ENCODE data around the gene ANO2.
"Not testable (repeated sequence)": the region's sequence is repeated elsewhere in the genome, so short reads cannot be mapped to it uniquely, and the experiment has no call there.

The ANO2 gene

GRCh38 chr12:5827591-5827990 lies 117.5 kb downstream of the ANO2 start:
- no peak overlapping the region for H3K27ac ChIP-seq
- H3K4me3 ChIP-seq: no peak overlapping the region
- peaks cover 0 to 12% (median 0%) of the 10 kb centered on the region in 3 donors for H3K9me3 ChIP-seq
- intact Hi-C loops (cut with DNase I; ENCODE audit: low total_unique reads): no loop called here
- no peak for DNase-seq
- no peak for TF ChIP-seq CTCF (IDR thresholded peaks at IDR 0.05)
- no peaks in the 10 kb centered on the region for H3K36me3 ChIP-seq
- peaks cover 0 to 18% of the 10 kb centered on the region in 2 donors for H3K27me3 ChIP-seq
- H3K4me1 ChIP-seq: no peaks in the 10 kb centered on the region

GRCh38 chr12:5825761-5826160 lies 119.3 kb downstream of the ANO2 start:
- Histone ChIP-seq H3K9me3 (peaks cover 0 to 16% (median 0%) of the 10 kb centered on the region in 3 donors), H3K27me3 (peaks cover 0 to 15% of the 10 kb centered on the region in 2 donors)
- H3K4me1 ChIP-seq; DNase-seq; H3K4me3 ChIP-seq; H3K36me3 ChIP-seq; H3K27ac ChIP-seq; intact Hi-C loops (cut with DNase I; ENCODE audit: low total_unique reads): not testable (repeated sequence)

GRCh38 chr12:5818877-5819276 lies 126.2 kb downstream of the ANO2 start:
- DNase-seq; intact Hi-C loops (cut with DNase I; ENCODE audit: low total_unique reads): not testable (repeated sequence)

GRCh38 chr12:5817246-5817645 lies 127.8 kb downstream of the ANO2 start:
- TF ChIP-seq CTCF (IDR thresholded peaks at IDR 0.05): no peak
- H3K36me3 ChIP-seq: no peaks in the 10 kb centered on the region
- H3K27ac ChIP-seq: no peak overlapping the region
- no peaks in the 10 kb centered on the region for H3K4me1 ChIP-seq
- H3K4me3 ChIP-seq: no peak overlapping the region
- H3K27me3 ChIP-seq: peaks cover 0 to 4% of the 10 kb centered on the region in 2 donors
- intact Hi-C loops (cut with DNase I; ENCODE audit: low total_unique reads): no loop called here
- peaks cover 0 to 22% (median 12%) of the 10 kb centered on the region in 3 donors for H3K9me3 ChIP-seq
- DNase-seq: no peak

More at GRCh38 chr12:5818877-5819276, 126.2 kb downstream of the ANO2 start:
- not testable (repeated sequence) for H3K27me3 ChIP-seq, H3K36me3 ChIP-seq, H3K4me3 ChIP-seq, H3K4me1 ChIP-seq, H3K27ac ChIP-seq
- peaks cover 0 to 31% (median 12%) of the 10 kb centered on the region in 3 donors for H3K9me3 ChIP-seq

- TF ChIP-seq CTCF (IDR thresholded peaks at IDR 0.05): no peak
- no peak overlapping the region for H3K4me3 ChIP-seq
- H3K27me3 ChIP-seq: peaks cover 0 to 28% of the 10 kb centered on the region in 2 donors
- DNase-seq: no peak
- H3K4me1 ChIP-seq: no peaks in the 10 kb centered on the region
- no peaks in the 10 kb centered on the region for H3K36me3 ChIP-seq
- H3K27ac ChIP-seq: no peak overlapping the region
- H3K9me3 ChIP-seq: no peaks in the 10 kb centered on the region
- intact Hi-C loops (cut with DNase I; ENCODE audit: low total_unique reads): no loop called here
These were observed 135.5 kb downstream of the ANO2 start for GRCh38 chr12:5809586-5809985.

- Histone ChIP-seq H3K4me1 (no peaks in the 10 kb centered on the region), H3K27me3 (peaks cover 0 to 28% of the 10 kb centered on the region in 2 donors), H3K36me3 (no peaks in the 10 kb centered on the region), H3K4me3 (no peak overlapping the region), H3K9me3 (no peaks in the 10 kb centered on the region), H3K27ac (no peak overlapping the region)
- DNase-seq: no peak
- TF ChIP-seq CTCF (IDR thresholded peaks at IDR 0.05): no peak
- intact Hi-C loops (cut with DNase I; ENCODE audit: low total_unique reads): no loop called here
These were observed 136.1 kb downstream of the ANO2 start for GRCh38 chr12:5808981-5809380.
